Peyer's patch (tissue), 4 donors: ENCODE data around the gene SNX10. TPM values are rescaled to one million over a fixed set of nuclear protein-coding genes. Genes with fewer than 3 reads are reported as not detected.

Experiments
- DNase-seq, 3 donors: peaks; one replicate each; pipeline ENCODE4 v3.0.0-alpha.2; 2017 to 2019
- H3K27ac ChIP-seq, 4 donors: fragments of 200-600 bp; sonication (generic); one replicate each; pipeline ENCODE4 v1.5.1; 2016 to 2019
- H3K27me3 ChIP-seq, 2 donors: fragments of 200-600 bp; sonication (generic); one replicate each; pipeline ENCODE4 v1.5.1; 2019
- H3K36me3 ChIP-seq, 3 donors: fragments of 200-600 bp; sonication (generic); one replicate each; pipeline ENCODE4 v1.5.1; 2016 to 2019
- H3K4me1 ChIP-seq, 4 donors: fragments of 200-600 bp; sonication (generic); one replicate each; pipeline ENCODE4 v1.5.1; 2016 to 2019
- H3K4me3 ChIP-seq, 4 donors: fragments of 200-600 bp; sonication (generic); 1 replicate in 3 of 4; 2 replicates in 1 of 4; pipeline ENCODE4 v1.5.1; 2016 to 2019; ENCODE audit warnings: mild to moderate bottlenecking in 1 of 4
- H3K9me3 ChIP-seq, 4 donors: fragments of 200-600 bp; sonication (generic); one replicate each; pipeline ENCODE4 v1.5.1; 2016 to 2019; ENCODE audit warnings: mild to moderate bottlenecking in 1 of 4
- POLR2A ChIP-seq, 2 donors: fragments of 450-650 bp; IDR thresholded peaks; one replicate each; pipeline ENCODE4 v1.5.1; 2017; ENCODE audit warnings: antibody characterized with exemption in 2 of 2, mild to moderate bottlenecking in 2 of 2, moderate library complexity in 2 of 2
- total RNA-seq, 4 donors: library from RNA; depleted of rRNA; stranded (reverse); fragments of >200 nt; gene quantifications; one replicate each; pipeline ENCODE4 v1.1.0, GENCODE V29; 2016
- TF ChIP-seq, protein P1 (sequence below), 6 experiments: fragments of 450-650 bp in 4 of 6; fragments of 200-600 bp in 2 of 6; sonication (generic) in 1 of 6; IDR thresholded peaks; one replicate each; pipeline ENCODE4 v1.5.1; 2017 to 2019; ENCODE audit warnings: antibody characterized with exemption in 6 of 6, mild to moderate bottlenecking in 3 of 6, moderate library complexity in 1 of 6

SNX10 gene
- total RNA-seq, 4 donors from 2014 or later, result 1.8 to 14.9 (median 2.9) TPM

DNA sequence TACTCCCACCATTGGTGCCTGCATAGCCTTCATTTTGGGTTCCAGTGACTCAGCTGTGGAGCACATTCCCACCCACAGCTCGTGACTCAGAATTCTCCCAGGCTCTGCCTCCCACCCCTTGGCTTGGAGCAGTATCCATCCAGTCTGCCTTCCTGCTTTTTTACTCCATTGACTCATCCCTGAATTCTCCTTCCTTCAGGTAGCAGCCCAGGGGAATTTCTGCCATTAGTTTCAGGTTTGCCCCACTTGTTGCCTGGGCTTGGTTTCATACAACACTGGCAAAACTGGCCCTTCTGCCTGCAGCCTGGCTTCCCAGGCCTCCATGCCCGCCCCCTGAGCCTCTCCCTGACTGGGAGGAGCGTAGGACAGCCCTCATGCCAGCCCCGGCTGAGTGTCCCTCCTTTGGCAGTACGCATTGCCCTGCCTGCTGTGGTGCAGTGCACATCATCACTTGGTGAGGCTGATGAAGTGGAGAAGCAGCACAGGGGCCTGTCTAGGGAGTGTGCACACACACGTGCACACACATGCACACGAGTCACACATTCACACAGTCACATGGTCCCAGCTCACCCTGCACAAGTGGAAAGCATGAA, 55.0 kb downstream of the SNX10 start:
- peak in 1 of 3 donors; percentile 58 for DNase-seq
- Histone ChIP-seq H3K27ac (no peak overlapping the region), H3K9me3 (no peaks in the 10 kb centered on the region), H3K36me3 (no peaks in the 10 kb centered on the region), H3K4me3 (no peak overlapping the region), H3K4me1 (peaks cover 0 to 6% (median 0%) of the 10 kb centered on the region in 4 donors), H3K27me3 (no peaks in the 10 kb centered on the region)
- TF ChIP-seq, protein P1, sequence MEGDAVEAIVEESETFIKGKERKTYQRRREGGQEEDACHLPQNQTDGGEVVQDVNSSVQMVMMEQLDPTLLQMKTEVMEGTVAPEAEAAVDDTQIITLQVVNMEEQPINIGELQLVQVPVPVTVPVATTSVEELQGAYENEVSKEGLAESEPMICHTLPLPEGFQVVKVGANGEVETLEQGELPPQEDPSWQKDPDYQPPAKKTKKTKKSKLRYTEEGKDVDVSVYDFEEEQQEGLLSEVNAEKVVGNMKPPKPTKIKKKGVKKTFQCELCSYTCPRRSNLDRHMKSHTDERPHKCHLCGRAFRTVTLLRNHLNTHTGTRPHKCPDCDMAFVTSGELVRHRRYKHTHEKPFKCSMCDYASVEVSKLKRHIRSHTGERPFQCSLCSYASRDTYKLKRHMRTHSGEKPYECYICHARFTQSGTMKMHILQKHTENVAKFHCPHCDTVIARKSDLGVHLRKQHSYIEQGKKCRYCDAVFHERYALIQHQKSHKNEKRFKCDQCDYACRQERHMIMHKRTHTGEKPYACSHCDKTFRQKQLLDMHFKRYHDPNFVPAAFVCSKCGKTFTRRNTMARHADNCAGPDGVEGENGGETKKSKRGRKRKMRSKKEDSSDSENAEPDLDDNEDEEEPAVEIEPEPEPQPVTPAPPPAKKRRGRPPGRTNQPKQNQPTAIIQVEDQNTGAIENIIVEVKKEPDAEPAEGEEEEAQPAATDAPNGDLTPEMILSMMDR (IDR thresholded peaks at IDR 0.05), result no peak
- no peak for TF ChIP-seq POLR2A (IDR thresholded peaks at IDR 0.05)

DNA sequence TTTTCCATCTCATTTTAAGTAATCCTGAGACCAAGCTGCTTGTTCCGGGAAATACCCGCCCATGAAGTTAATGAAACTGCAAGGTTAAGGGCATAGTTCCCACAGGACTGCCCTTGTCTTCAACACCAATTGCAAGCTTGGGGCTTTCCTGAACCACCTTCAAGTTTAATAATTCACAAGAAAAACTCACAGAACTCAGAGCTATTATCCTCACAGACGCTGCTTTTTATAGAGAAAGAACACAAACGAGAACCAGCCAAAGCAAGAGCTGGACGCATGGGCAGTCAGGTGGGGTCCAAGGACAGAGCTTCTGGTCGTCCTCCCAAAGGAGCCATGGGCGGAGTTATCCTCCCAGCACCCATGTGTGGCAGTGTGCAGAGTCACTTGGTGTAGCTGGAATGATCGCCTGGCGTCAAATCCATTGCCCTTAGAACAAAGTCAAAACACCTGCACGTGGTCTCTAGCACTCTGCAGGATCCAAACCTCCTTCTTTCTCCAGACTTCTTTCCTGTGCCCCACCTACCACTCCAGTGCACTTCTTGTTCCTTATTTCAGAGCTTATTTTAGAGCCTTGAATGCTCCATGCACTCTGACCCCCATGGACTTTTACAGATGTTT, 56.7 kb downstream of the SNX10 start:
- Histone ChIP-seq H3K9me3 (no peaks in the 10 kb centered on the region), H3K27me3 (no peaks in the 10 kb centered on the region), H3K4me3 (no peak overlapping the region), H3K36me3 (no peaks in the 10 kb centered on the region), H3K4me1 (peaks cover 0 to 6% (median 0%) of the 10 kb centered on the region in 4 donors), H3K27ac (peak overlapping the region in 3 of 4 donors; percentile 30 to 63 (median 60))
- DNase-seq, result peak in 2 of 3 donors; percentile 51 to 59
- no peak for TF ChIP-seq POLR2A (IDR thresholded peaks at IDR 0.05)
- TF ChIP-seq, protein P1 (IDR thresholded peaks at IDR 0.05), result no peak

DNA sequence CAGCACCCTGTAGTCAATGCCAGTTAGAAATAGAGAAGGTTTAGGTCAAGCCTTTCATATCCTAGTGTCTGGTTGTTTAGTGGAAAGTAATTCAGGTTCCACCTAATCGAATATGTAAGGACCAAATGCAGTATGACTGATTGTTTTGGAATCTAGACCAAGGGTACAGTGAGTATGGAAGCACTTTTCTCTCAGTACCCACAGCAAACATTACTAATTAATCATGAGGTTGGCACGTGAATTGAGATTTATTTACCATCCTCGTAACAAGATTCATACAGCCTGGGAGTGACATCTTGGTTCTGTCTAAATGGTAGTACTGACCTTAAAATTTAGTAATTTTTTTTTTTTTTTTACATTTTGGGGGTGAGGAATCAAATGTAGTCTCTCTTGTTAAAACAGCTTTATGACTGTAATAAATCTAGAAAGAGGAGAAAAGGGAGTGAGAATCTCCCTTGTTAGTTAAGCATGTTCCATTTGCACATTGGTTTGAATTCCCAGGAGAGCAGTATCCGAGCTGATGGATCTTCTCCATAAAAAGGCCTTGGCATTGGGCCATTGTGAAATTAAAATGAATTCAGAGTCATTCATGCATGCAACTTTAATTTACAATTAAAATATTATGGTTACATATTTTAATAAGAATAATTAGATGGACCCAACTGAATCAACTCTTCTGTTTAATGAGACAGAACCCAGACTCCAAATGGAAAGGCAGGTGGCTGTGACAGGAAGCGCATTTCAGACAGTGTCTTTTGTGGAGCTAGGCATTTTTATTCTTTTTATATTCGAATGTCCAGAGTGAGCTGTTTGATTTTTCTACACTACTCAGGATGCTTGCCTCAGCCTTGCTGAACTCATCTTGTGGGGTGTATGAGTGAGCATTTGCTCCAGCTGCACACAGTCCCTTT, 57.6 kb downstream of the SNX10 start:
- no peaks in the 10 kb centered on the region for H3K27me3 ChIP-seq
- H3K9me3 ChIP-seq, result no peaks in the 10 kb centered on the region
- H3K36me3 ChIP-seq, result no peaks in the 10 kb centered on the region
- no peak for DNase-seq
- peaks cover 0 to 6% (median 0%) of the 10 kb centered on the region in 4 donors for H3K4me1 ChIP-seq
- H3K27ac ChIP-seq, result peak overlapping the region in 1 of 4 donors; percentile 49
- TF ChIP-seq POLR2A (IDR thresholded peaks at IDR 0.05), result no peak
- TF ChIP-seq, protein P1 (IDR thresholded peaks at IDR 0.05), result no peak
- H3K4me3 ChIP-seq, result no peak overlapping the region

DNA sequence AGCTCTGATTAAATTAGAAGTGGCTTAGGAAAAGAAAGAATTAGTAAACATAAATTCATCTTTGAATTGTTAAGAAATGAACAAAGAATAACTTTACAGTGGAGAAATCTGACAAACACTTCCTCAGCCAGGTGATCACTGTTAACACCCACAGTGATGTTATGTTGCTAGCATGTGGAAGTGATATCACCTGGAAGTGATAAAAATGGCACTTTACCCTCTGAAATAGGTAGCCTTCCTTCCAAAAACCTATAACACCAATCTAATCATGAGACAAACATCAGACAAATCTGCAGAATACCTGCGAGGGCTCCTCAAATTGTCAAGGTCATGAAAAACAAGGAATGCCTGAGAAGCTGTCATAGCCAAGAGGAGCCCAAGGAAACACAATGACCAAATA, 59.5 kb downstream of the SNX10 start:
- no peaks in the 10 kb centered on the region for H3K27me3 ChIP-seq

DNA sequence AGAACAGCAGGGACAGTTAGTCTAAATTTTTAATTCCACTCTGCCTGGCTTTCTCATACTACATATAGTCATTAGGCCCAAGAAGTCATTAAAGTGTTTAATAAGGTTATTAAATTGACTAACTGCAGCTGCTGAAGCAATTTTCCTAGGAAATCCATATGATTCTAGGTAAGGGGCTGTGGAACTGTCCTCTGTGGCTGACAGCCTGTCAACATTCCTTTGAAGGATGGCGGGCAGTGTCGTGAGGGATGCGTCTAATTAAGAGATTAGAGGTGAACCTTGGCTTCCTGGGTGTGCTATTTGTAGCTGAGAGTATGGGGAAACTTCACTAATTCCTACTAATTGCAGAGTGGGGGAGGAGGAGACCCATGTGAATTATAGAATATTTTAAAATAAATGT, 64.6 kb downstream of the SNX10 start:
- no peaks in the 10 kb centered on the region for H3K9me3 ChIP-seq

More for the DNA sequence above, 59.5 kb downstream of the SNX10 start:
- no peak for DNase-seq
- peaks cover 0 to 6% (median 0%) of the 10 kb centered on the region in 4 donors for H3K4me1 ChIP-seq
- H3K27ac ChIP-seq, result no peak overlapping the region
- H3K9me3 ChIP-seq, result no peaks in the 10 kb centered on the region
- H3K36me3 ChIP-seq, result no peaks in the 10 kb centered on the region
- no peak overlapping the region for H3K4me3 ChIP-seq
- TF ChIP-seq, protein P1 (IDR thresholded peaks at IDR 0.05), result no peak
- TF ChIP-seq POLR2A (IDR thresholded peaks at IDR 0.05), result no peak

More for the DNA sequence above, 64.6 kb downstream of the SNX10 start:
- Histone ChIP-seq H3K36me3 (no peaks in the 10 kb centered on the region), H3K4me3 (no peak overlapping the region), H3K27me3 (no peaks in the 10 kb centered on the region), H3K27ac (no peak overlapping the region), H3K4me1 (no peaks in the 10 kb centered on the region)
- no peak for TF ChIP-seq POLR2A (IDR thresholded peaks at IDR 0.05)
- TF ChIP-seq, protein P1 (IDR thresholded peaks at IDR 0.05), result no peak
- DNase-seq, result no peak
